ENCODE measurements around the gene VWA1. TPM values are rescaled to one million over a fixed set of nuclear protein-coding genes. Genes with fewer than 3 reads are reported as not detected.

Gene VWA1
- total and polyA plus RNA-seq, 12 donors, result 10.8 to 52.8 (median 14.2) TPM

DNA sequence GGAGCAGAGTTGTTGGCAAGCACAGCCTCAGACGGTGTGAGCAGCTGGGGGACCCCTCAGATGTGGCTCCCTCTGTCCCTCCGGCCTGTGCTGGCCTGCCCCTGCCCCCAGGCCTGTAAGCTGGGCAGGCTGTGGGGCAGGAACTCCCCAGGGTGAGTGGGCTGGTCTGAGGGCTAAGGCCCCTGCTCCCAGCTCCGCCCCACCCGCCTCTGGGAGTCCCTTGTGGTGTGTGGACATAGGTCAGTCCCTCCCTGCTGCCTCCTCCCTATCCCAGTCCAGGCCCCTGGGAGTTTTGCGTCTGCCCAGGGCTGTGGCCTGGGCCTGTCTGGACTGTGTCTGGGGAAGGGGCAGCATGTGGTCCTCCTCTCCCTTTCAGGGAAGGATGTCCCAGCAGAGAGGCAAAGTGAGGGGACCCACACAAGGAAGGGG is 3.6 kb upstream of the VWA1 start:
- peak overlapping the region; percentile 79 to 98 (median 92) for H3K27ac ChIP-seq
- intact Hi-C loops (cut with DNase I), result loop anchor here in 1 of 10 donors (10.0 kb wide), 1 partner anchor 73 kb away; no protein-coding TSS in a partner anchor
- DNase-seq (peak; percentile 61 to 82), ATAC-seq (peak; percentile 4 to 43 (median 20))
- TF ChIP-seq, protein P1, sequence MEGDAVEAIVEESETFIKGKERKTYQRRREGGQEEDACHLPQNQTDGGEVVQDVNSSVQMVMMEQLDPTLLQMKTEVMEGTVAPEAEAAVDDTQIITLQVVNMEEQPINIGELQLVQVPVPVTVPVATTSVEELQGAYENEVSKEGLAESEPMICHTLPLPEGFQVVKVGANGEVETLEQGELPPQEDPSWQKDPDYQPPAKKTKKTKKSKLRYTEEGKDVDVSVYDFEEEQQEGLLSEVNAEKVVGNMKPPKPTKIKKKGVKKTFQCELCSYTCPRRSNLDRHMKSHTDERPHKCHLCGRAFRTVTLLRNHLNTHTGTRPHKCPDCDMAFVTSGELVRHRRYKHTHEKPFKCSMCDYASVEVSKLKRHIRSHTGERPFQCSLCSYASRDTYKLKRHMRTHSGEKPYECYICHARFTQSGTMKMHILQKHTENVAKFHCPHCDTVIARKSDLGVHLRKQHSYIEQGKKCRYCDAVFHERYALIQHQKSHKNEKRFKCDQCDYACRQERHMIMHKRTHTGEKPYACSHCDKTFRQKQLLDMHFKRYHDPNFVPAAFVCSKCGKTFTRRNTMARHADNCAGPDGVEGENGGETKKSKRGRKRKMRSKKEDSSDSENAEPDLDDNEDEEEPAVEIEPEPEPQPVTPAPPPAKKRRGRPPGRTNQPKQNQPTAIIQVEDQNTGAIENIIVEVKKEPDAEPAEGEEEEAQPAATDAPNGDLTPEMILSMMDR (IDR thresholded peaks at IDR 0.05), result no peak
- no peaks in the 10 kb centered on the region for H3K36me3 ChIP-seq
- H3K4me3 ChIP-seq, result no peak overlapping the region
- peaks cover 0 to 49% (median 9%) of the 10 kb centered on the region in 7 donors for H3K27me3 ChIP-seq
- 33 to 41% methylated on average over 5 of the region's 5 CpGs for WGBS, 2 donors
- peaks cover 53 to 83% (median 74%) of the 10 kb centered on the region in 9 donors for H3K4me1 ChIP-seq
- no peaks in the 10 kb centered on the region for H3K9me3 ChIP-seq

DNA sequence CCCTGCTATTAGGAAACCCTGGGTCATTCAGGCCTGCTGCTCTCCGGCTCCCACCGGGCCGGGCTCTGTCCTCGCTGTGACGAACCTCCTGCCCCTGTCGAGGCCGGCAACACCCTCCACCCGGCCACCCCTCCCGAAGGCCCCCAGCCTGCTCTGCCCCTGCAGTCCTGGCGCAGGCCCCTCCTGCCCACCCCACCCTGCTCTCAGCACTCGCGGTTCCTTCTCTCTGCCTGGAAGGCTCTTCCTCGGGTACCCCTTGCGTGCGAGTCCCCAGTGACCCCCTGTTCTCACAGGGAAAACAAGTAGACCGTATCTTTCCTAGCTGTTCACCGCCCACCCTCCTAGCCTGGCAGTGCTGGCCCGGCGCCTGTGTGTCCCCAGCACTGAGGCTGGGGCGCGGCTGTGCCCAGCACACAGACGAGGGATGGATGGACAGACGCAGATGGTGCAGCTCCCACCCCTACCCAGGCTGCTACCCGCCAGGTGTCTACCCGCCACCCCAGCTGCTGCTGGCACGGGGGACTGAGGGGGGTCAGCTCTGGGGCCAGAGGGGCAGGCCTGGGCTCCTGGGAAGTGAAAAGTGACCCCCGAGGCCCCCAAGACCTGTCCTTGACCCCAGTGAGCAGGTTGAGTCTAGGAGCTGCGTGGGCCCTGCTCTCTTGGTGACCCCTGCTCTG is 3.1 kb upstream of the VWA1 start:
- peak overlapping the region in 5 of 10 donors; percentile 59 to 69 (median 65) for H3K4me3 ChIP-seq
- WGBS, 2 donors, result 54 to 62% methylated on average over 28 of the region's 28 CpGs
- peaks cover 53 to 88% (median 76%) of the 10 kb centered on the region in 9 donors for H3K4me1 ChIP-seq
- no peaks in the 10 kb centered on the region for H3K36me3 ChIP-seq
- DNase-seq (no peak), ATAC-seq (no peak)
- H3K27me3 ChIP-seq, result peaks cover 0 to 54% (median 9%) of the 10 kb centered on the region in 7 donors
- TF ChIP-seq, protein P1 (IDR thresholded peaks at IDR 0.05), result no peak
- intact Hi-C loops (cut with DNase I), result loop anchor here in 1 of 10 donors (10.0 kb wide), 1 partner anchor 72 kb away; no protein-coding TSS in a partner anchor
- H3K27ac ChIP-seq, result peak overlapping the region; percentile 79 to 98 (median 92)
- H3K9me3 ChIP-seq, result no peaks in the 10 kb centered on the region

DNA sequence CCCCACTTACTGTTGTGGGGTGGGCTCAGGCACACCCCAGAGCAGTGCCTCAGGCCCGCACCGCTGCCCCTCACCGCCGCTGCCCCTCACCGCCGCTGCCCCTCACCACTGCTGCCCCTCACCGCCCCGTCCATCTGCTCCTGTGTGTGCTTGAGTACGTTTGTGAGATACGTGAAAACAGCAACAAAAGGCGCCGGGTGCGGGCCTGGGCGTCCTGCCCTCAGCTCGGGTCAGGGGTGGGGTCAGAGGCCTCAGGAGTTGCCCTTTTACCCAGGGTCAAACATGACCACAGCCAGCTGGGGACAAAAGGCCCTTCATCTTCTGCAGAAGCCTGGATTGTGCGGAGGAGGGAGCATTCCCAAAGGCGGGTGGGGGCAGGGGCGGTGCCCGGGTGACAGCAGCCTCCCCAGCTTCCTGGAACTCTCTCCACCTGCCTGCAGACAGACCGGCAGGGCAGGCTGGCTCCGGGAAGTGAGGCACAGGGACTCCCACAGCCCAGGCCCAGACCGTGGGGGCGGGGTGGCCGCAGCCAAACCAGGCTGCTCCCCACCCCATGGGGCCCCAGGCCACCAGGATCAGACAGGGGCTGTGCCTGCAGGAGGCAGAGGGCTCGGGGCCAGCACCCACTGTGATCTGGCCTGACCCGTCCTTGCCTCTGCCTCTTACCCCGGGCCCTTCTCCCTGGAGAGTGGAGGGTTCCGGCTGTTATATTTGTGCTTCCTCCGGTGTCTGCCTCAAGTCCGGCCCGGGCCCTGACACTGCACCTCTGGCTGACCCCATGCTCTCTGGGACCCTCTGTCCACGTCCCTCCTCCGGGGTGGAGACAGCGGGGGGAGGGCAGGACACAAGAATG is 2.3 kb upstream of the VWA1 start:
- peak; percentile 13 to 65 (median 48) for ATAC-seq
- H3K4me3 ChIP-seq, result peak overlapping the region in 9 of 10 donors; percentile 4 to 69 (median 64)
- peaks cover 0 to 59% (median 9%) of the 10 kb centered on the region in 7 donors for H3K27me3 ChIP-seq
- WGBS, 2 donors, result 41 to 53% methylated on average over 34 of the region's 34 CpGs
- no peaks in the 10 kb centered on the region for H3K9me3 ChIP-seq
- TF ChIP-seq, protein P1 (IDR thresholded peaks at IDR 0.05), result no peak
- peak overlapping the region; percentile 79 to 98 (median 92) for H3K27ac ChIP-seq
- intact Hi-C loops (cut with DNase I), result loop anchor here in 1 of 10 donors (10.0 kb wide), 1 partner anchor 72 kb away; no protein-coding TSS in a partner anchor
- peak; percentile 67 to 77 for DNase-seq
- H3K36me3 ChIP-seq, result no peaks in the 10 kb centered on the region
- peaks cover 53 to 94% (median 76%) of the 10 kb centered on the region in 9 donors for H3K4me1 ChIP-seq

DNA sequence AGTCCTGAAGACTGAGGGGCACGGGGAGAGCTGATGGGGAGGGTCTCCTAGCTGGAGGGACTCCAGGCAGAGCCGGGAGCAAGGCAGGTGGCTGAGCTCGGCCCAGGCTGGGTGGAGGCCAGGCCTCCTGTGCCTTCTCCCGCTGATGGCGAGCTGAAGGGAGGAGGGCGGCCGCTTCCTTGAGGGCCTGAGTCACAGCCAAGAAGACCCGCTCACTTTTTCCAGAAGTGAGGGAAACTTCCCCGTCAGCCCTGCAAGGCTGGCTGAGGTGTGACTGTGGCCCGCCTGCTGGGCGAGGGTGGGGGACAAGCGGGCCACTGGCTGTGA is 1.7 kb upstream of the VWA1 start:
- DNase-seq (peak in 1 of 2 donors; percentile 57), ATAC-seq (peak in 7 of 8 donors; percentile 2 to 43 (median 26))
- Histone ChIP-seq H3K27me3 (peaks cover 0 to 54% (median 9%) of the 10 kb centered on the region in 7 donors), H3K4me1 (peaks cover 53 to 91% (median 76%) of the 10 kb centered on the region in 9 donors), H3K27ac (peak overlapping the region; percentile 79 to 98 (median 92)), H3K36me3 (peaks cover 0 to 5% (median 0%) of the 10 kb centered on the region in 9 donors), H3K9me3 (no peaks in the 10 kb centered on the region), H3K4me3 (peak overlapping the region in 9 of 10 donors; percentile 4 to 69 (median 64))
- intact Hi-C loops (cut with DNase I), result loop anchor here in 2 of 10 donors (2.0 to 10.0 kb wide), 2 partner anchors 27 to 71 kb away; partner anchors contain the start of gene MRPL20 (in 1 of the 2)
- TF ChIP-seq, protein P1 (IDR thresholded peaks at IDR 0.05), result no peak
- 29 to 40% methylated on average over 12 of the region's 12 CpGs for WGBS, 2 donors

All from heart right ventricle (tissue), 16 donors.